Glutamatergic neuron (in vitro differentiated cells): Measurements from ENCODE around the gene ARMC5. TPM values are rescaled to one million over a fixed set of nuclear protein-coding genes. Genes with fewer than 3 reads are reported as not detected.
"Not testable (repeated sequence)": the region's sequence is repeated elsewhere in the genome, so short reads cannot be mapped to it uniquely, and the experiment has no call there.

Experiments used
- DNase-seq: peaks from one replicate; pipeline ENCODE4 v3.0.0; 2022
- H3K27ac Mint-ChIP-seq: one replicate; pipeline ENCODE4 v1.8.0; 2020; ENCODE audit warnings: mild to moderate bottlenecking, mixed read lengths, inconsistent platforms; ENCODE audit not compliant: unreplicated experiment
- H3K27me3 Mint-ChIP-seq: one replicate; pipeline ENCODE4 v1.8.0; 2020; ENCODE audit warnings: mild to moderate bottlenecking, moderate library complexity, mixed read lengths, inconsistent platforms; ENCODE audit not compliant: unreplicated experiment
- H3K36me3 Mint-ChIP-seq: one replicate; pipeline ENCODE4 v1.8.0; 2020; ENCODE audit warnings: mild to moderate bottlenecking, mixed read lengths, inconsistent platforms; ENCODE audit not compliant: unreplicated experiment
- H3K4me1 Mint-ChIP-seq: one replicate; pipeline ENCODE4 v1.8.0; 2020; ENCODE audit warnings: mild to moderate bottlenecking, low read depth, mixed read lengths, inconsistent platforms; ENCODE audit not compliant: unreplicated experiment
- H3K4me3 Mint-ChIP-seq: one replicate; pipeline ENCODE4 v1.8.0; 2020; ENCODE audit warnings: mild to moderate bottlenecking, mixed read lengths, inconsistent platforms; ENCODE audit not compliant: unreplicated experiment
- H3K9me3 Mint-ChIP-seq: one replicate; pipeline ENCODE4 v1.8.0; 2020; ENCODE audit warnings: mild to moderate bottlenecking, moderate library complexity, mixed read lengths, inconsistent platforms; ENCODE audit not compliant: unreplicated experiment
- total RNA-seq: library from RNA; stranded (reverse); fragmentation: NEBNext Ultra II Directional; extraction: Animal tissue kit (Norgen Biotek cat#: 25700); gene quantifications from one replicate; pipeline ENCODE4 v1.2.1, GENCODE V29; 2021; ENCODE audit not compliant: unreplicated experiment
- TF ChIP-seq, protein P1 (sequence below): fragments of 200-600 bp; sonication (generic); IDR thresholded peaks from one replicate; pipeline ENCODE4 v1.5.0; 2021; ENCODE audit not compliant: partially characterized antibody, unreplicated experiment

ARMC5 gene
- total RNA-seq, 1 donor from 2014 or later = 15.8 TPM

DNA sequence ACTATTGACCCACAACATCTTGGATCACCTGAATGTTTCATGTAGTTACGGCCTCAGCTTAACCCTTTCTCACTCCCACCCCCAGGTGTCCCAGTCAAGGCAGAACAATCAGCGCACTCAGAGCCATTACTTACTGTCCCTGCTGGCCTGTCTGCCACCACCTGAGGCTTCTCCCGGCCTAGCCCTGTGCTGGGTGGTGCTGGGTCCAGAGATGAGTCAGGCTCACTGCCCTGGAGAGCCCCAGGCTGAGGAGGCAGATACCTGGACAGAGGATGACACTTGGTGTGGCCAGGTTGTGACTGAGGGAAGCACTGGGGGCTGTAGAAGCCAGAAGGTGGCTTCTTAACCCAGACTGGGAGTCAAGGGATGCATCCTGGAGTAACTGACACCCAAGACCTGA is 19.7 kb downstream of the ARMC5 start:
- Mint-ChIP-seq H3K36me3 (no peaks in the 10 kb centered on the region), H3K27me3 (peaks cover 23% of the 10 kb centered on the region), H3K4me3 (no peak overlapping the region), H3K4me1 (no peaks in the 10 kb centered on the region), H3K9me3 (peaks cover 8% of the 10 kb centered on the region), H3K27ac (no peak overlapping the region)
- TF ChIP-seq, protein P1, sequence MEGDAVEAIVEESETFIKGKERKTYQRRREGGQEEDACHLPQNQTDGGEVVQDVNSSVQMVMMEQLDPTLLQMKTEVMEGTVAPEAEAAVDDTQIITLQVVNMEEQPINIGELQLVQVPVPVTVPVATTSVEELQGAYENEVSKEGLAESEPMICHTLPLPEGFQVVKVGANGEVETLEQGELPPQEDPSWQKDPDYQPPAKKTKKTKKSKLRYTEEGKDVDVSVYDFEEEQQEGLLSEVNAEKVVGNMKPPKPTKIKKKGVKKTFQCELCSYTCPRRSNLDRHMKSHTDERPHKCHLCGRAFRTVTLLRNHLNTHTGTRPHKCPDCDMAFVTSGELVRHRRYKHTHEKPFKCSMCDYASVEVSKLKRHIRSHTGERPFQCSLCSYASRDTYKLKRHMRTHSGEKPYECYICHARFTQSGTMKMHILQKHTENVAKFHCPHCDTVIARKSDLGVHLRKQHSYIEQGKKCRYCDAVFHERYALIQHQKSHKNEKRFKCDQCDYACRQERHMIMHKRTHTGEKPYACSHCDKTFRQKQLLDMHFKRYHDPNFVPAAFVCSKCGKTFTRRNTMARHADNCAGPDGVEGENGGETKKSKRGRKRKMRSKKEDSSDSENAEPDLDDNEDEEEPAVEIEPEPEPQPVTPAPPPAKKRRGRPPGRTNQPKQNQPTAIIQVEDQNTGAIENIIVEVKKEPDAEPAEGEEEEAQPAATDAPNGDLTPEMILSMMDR = no peak
- DNase-seq = no peak

DNA sequence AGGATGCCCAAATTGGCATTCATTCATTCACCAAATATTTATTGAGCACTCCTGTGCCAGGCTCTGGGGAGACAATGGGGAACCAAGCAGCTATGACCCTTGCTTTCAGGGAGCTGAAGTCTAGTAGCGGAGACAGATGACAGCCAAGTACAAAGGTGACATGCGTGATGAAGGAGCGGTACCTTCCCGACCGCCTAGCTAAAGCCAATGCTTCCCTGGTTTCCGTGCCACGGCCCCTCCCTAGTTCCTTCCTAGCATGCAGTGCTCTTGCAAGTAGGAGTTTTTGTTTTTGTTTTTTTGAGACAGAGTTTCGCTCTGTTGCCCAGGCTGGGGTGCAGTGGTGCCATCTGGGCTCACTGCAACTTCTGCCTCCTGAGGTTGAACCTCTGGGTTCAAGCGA is 20.4 kb downstream of the ARMC5 start:
- Mint-ChIP-seq H3K36me3 (no peaks in the 10 kb centered on the region), H3K9me3 (peaks cover 8% of the 10 kb centered on the region), H3K27me3 (peaks cover 23% of the 10 kb centered on the region), H3K4me3 (no peak overlapping the region), H3K4me1 (no peaks in the 10 kb centered on the region), H3K27ac (no peak overlapping the region)
- no peak for DNase-seq
- TF ChIP-seq, protein P1 = no peak

DNA sequence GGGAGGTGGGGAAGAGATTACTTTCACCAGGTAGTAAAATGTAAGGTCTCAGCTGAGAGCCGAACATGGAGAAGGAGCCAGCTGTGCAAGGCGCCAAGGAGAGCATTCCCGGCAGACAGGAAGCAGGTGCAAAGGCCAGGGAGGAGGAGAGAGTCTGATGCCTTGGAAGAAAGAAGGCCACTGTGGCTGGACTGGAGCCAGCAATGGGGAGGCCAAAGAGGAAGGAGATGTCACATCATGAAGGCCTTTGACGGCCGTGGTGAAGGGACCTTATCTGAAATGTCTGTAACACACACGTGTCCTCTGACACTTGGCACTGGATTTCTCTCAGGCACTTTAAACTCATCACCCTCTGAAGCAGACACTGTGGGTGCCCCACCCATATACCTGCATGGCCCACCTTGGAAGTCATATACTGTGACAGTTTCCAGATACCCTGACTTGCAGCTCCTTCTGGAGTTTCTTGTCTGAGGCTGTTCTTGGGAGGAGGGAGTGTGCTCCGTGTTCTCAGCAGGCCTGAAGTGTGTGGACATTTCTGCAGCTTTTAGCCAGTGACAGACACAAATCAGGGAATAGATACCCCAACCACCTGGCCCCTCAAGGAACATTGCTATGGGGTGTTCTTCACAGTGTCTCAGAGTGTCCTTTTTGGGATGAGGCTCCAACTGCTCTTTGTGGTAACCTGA is 21.7 kb downstream of the ARMC5 start:
- peaks cover 24% of the 10 kb centered on the region for H3K27me3 Mint-ChIP-seq
- TF ChIP-seq, protein P1 = no peak
- no peak overlapping the region for H3K27ac Mint-ChIP-seq

DNA sequence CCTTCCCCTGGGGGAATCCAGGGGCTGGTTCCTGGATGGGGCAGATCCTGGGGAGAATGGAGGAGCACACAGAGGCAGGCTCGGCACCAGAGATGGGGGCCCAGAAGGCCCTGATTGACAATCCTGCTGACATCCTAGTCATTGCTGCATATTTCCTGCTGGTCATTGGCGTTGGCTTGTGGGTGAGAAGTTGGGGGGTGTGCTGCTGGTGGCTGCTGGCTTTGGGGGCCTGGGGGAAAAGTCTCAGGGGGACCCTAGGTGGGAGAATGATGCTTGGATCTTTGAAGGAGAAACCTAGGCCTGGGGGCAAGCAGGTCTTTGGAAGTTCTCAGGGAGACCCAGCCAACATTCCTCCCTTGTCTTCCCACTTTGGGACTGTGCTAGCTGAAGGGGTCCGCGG is 23.8 kb downstream of the ARMC5 start, which contains the start of gene SLC5A2:
TSS of gene SLC5A2 (plus strand) at position 43 of the 400 bp plus-strand sequence. CDS start at position 57, 14 bp downstream.
- TF ChIP-seq, protein P1 = no peak
- Mint-ChIP-seq H3K4me1 (no peaks in the 10 kb centered on the region), H3K36me3 (no peaks in the 10 kb centered on the region), H3K27me3 (peaks cover 27% of the 10 kb centered on the region), H3K4me3 (no peak within 1 kb of the TSS), H3K9me3 (peaks cover 8% of the 10 kb centered on the region), H3K27ac (no peak within 1 kb of the TSS)
- no peak for DNase-seq

More for the DNA sequence above, 21.7 kb downstream of the ARMC5 start:
- DNase-seq = no peak
- no peaks in the 10 kb centered on the region for H3K4me1 Mint-ChIP-seq
- peaks cover 8% of the 10 kb centered on the region for H3K9me3 Mint-ChIP-seq
- H3K4me3 Mint-ChIP-seq = no peak overlapping the region
- no peaks in the 10 kb centered on the region for H3K36me3 Mint-ChIP-seq

DNA sequence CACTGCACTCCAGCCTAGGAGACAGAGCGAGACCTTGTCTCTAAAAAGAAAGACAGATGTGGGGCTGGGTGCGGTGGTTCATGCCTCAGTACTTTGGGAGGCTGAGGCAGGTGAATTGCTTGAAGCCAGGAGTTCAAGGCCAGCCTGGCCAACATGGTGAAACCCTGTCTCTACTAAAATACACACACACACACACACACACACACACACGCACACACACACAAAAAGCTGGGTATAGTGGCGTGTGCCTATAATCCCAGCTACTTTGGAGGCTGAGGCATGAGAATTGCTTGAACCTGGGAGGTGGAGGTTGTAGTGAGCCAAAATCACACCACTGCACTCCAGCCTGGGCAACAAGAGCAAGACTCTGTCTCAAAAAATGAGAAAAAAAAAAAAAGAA is 24.7 kb downstream of the ARMC5 start:
- peaks cover 27% of the 10 kb centered on the region for H3K27me3 Mint-ChIP-seq
- H3K27ac Mint-ChIP-seq = not testable (repeated sequence)

More for the DNA sequence above, 24.7 kb downstream of the ARMC5 start:
- DNase-seq, H3K4me1 Mint-ChIP-seq, H3K36me3 Mint-ChIP-seq, H3K9me3 Mint-ChIP-seq, H3K4me3 Mint-ChIP-seq: not testable (repeated sequence)
